HG03558 (cell line): Measurements from ENCODE around the gene CRHR1.

Source experiments
- ATAC-seq: cut with Tn5 transposase; IDR thresholded peaks from one replicate; pipeline ENCODE4 v1.9.1; 2021; ENCODE audit warnings: moderate number of reproducible peaks; ENCODE audit not compliant: unreplicated experiment; ENCODE audit errors: extremely low read depth

The CRHR1 gene

GRCh38 chr17:45839442-45839841, 55.3 kb downstream of the CRHR1 start:
- no peak for ATAC-seq

GRCh38 chr17:45841186-45841585, 57.1 kb downstream of the CRHR1 start:
- ATAC-seq: no peak

- no peak for ATAC-seq
Measured at GRCh38 chr17:45841883-45842525, 57.9 kb downstream of the CRHR1 start.

GRCh38 chr17:45843722-45844121, 59.6 kb downstream of the CRHR1 start:
- no peak for ATAC-seq

- ATAC-seq: no peak
Measured at GRCh38 chr17:45844695-45845375, 60.7 kb downstream of the CRHR1 start, which contains the start of gene SPPL2C. Gene SPPL2C (plus strand): TSS chr17:45844881. CDS start chr17:45844907, 26 bp downstream.

- ATAC-seq: no peak
Measured at GRCh38 chr17:45845376-45846185, 61.5 kb downstream of the CRHR1 start.

- no peak for ATAC-seq
Measured at GRCh38 chr17:45846223-45846622, 62.1 kb downstream of the CRHR1 start.

GRCh38 chr17:45846646-45847045, 62.5 kb downstream of the CRHR1 start:
- no peak for ATAC-seq

GRCh38 chr17:45847101-45847500, 63.0 kb downstream of the CRHR1 start:
- no peak for ATAC-seq

GRCh38 chr17:45847747-45848146, 63.6 kb downstream of the CRHR1 start:
- no peak for ATAC-seq

GRCh38 chr17:45848405-45848804, 64.3 kb downstream of the CRHR1 start:
- ATAC-seq: no peak

GRCh38 chr17:45848868-45849535, 64.9 kb downstream of the CRHR1 start:
- no peak for ATAC-seq

GRCh38 chr17:45849536-45849990, 65.4 kb downstream of the CRHR1 start:
- no peak for ATAC-seq

- no peak for ATAC-seq
Measured at GRCh38 chr17:45850011-45850410, 65.9 kb downstream of the CRHR1 start.

- no peak for ATAC-seq
Measured at GRCh38 chr17:45850468-45850867, 66.3 kb downstream of the CRHR1 start.

GRCh38 chr17:45851022-45851421, 66.9 kb downstream of the CRHR1 start:
- ATAC-seq: no peak

- ATAC-seq: no peak
Measured at GRCh38 chr17:45851464-45851863, 67.3 kb downstream of the CRHR1 start.

GRCh38 chr17:45851873-45852272, 67.8 kb downstream of the CRHR1 start:
- ATAC-seq: no peak

- no peak for ATAC-seq
Measured at GRCh38 chr17:45852535-45853297, 68.6 kb downstream of the CRHR1 start.

- ATAC-seq: no peak
Measured at GRCh38 chr17:45854209-45854608, 70.1 kb downstream of the CRHR1 start.
